ENCODE measurements around the gene ZYX. TPM values are rescaled to one million over a fixed set of nuclear protein-coding genes. Genes with fewer than 3 reads are reported as not detected.

ZYX gene
- total RNA-seq, 1 experiment from 2014 or later = 132 TPM

- Histone ChIP-seq H3K4me1 (ENCODE audit: insufficient read depth, low read length, poor library complexity, severe bottlenecking) (peaks cover 10% of the 10 kb centered on the region), H3K36me3 (ENCODE audit: insufficient read depth, low read length, poor library complexity, severe bottlenecking) (no peaks in the 10 kb centered on the region), H3K27ac (ENCODE audit: low read depth, low read length, poor library complexity, severe bottlenecking) (no peak overlapping the region), H3K9me3 (ENCODE audit: low read depth, low read length, poor library complexity, severe bottlenecking) (no peaks in the 10 kb centered on the region), H3K4me3 (ENCODE audit: low read depth, low read length, poor library complexity, severe bottlenecking) (no peak overlapping the region), H3K27me3 (replicated peaks; ENCODE audit: insufficient read depth, low read depth, low read length, poor library complexity) (peaks cover 35% of the 10 kb centered on the region)
- no peak for TF ChIP-seq CTCF (conservative IDR thresholded peaks at IDR 0.05; ENCODE audit: low read depth, low read length)
- intact Hi-C loops (cut with micrococcal nuclease; ENCODE audit: unreplicated experiment) = no loop called here
- POLR2A ChIA-PET (ENCODE audit: low non-redundant PET) = no interaction called here
- CTCF ChIA-PET = no interaction called here
- no TSS peak for BruUV-seq (replicated peaks)
- DNase-seq (ENCODE audit: low spot score) = no peak
Observed at GRCh38 chr7:143358626-143359025, 22.5 kb upstream of the ZYX start.

GRCh38 chr7:143359771-143360353, 21.3 kb upstream of the ZYX start:
- intact Hi-C loops (cut with micrococcal nuclease; ENCODE audit: unreplicated experiment) = no loop called here
- ChIA-PET CTCF (interaction anchor here (0.5 kb wide), 1 partner anchor 56 kb away, joined by 3 read pairs; no protein-coding TSS in a partner anchor), POLR2A (ENCODE audit: low non-redundant PET) (no interaction called here)
- H3K4me3 ChIP-seq (ENCODE audit: low read depth, low read length, poor library complexity, severe bottlenecking) = no peak overlapping the region
- peaks cover 10% of the 10 kb centered on the region for H3K4me1 ChIP-seq (ENCODE audit: insufficient read depth, low read length, poor library complexity, severe bottlenecking)
- H3K36me3 ChIP-seq (ENCODE audit: insufficient read depth, low read length, poor library complexity, severe bottlenecking) = no peaks in the 10 kb centered on the region
- TF ChIP-seq CTCF (conservative IDR thresholded peaks at IDR 0.05; ENCODE audit: low read depth, low read length) (no peak), EZH2 (IDR thresholded peaks at IDR 0.05; ENCODE audit: borderline replicate concordance, low read depth, low read length, poor library complexity, severe bottlenecking) (no peak)
- H3K27me3 ChIP-seq (replicated peaks; ENCODE audit: insufficient read depth, low read depth, low read length, poor library complexity) = peaks cover 48% of the 10 kb centered on the region
- no peak for DNase-seq (ENCODE audit: low spot score)
- no peak overlapping the region for H3K27ac ChIP-seq (ENCODE audit: low read depth, low read length, poor library complexity, severe bottlenecking)
- H3K9me3 ChIP-seq (ENCODE audit: low read depth, low read length, poor library complexity, severe bottlenecking) = no peaks in the 10 kb centered on the region
- no TSS peak for BruUV-seq (replicated peaks)

GRCh38 chr7:143360788-143361551, 20.2 kb upstream of the ZYX start:
- Histone ChIP-seq H3K4me3 (ENCODE audit: low read depth, low read length, poor library complexity, severe bottlenecking) (no peak overlapping the region), H3K36me3 (ENCODE audit: insufficient read depth, low read length, poor library complexity, severe bottlenecking) (no peaks in the 10 kb centered on the region), H3K4me1 (ENCODE audit: insufficient read depth, low read length, poor library complexity, severe bottlenecking) (peaks cover 10% of the 10 kb centered on the region), H3K27me3 (replicated peaks; ENCODE audit: insufficient read depth, low read depth, low read length, poor library complexity) (peaks cover 59% of the 10 kb centered on the region), H3K27ac (ENCODE audit: low read depth, low read length, poor library complexity, severe bottlenecking) (no peak overlapping the region), H3K9me3 (ENCODE audit: low read depth, low read length, poor library complexity, severe bottlenecking) (no peaks in the 10 kb centered on the region)
- CTCF ChIA-PET = interaction anchor here (0.6 kb wide), 1 partner anchor 19 kb away, joined by 5 read pairs; no protein-coding TSS in a partner anchor
- intact Hi-C loops (cut with micrococcal nuclease; ENCODE audit: unreplicated experiment) = no loop called here
- POLR2A ChIA-PET (ENCODE audit: low non-redundant PET) = no interaction called here
- BruUV-seq (replicated peaks) = no TSS peak
- DNase-seq (ENCODE audit: low spot score) = no peak
- TF ChIP-seq EZH2 (IDR thresholded peaks at IDR 0.05; ENCODE audit: borderline replicate concordance, low read depth, low read length, poor library complexity, severe bottlenecking) (no peak), CTCF (conservative IDR thresholded peaks at IDR 0.05; ENCODE audit: low read depth, low read length) (no peak)

All from A673 (cell line).